ENCODE measurements around the gene ITIH1. TPM values are rescaled to one million over a fixed set of nuclear protein-coding genes. Genes with fewer than 3 reads are reported as not detected.

ITIH1 gene
- total and polyA plus RNA-seq, 9 of the 15 experiments (the other 6 are each of a cell fraction or from before 2014, with no cell fraction given): 0.31 TPM; not detected in 8

DNA sequence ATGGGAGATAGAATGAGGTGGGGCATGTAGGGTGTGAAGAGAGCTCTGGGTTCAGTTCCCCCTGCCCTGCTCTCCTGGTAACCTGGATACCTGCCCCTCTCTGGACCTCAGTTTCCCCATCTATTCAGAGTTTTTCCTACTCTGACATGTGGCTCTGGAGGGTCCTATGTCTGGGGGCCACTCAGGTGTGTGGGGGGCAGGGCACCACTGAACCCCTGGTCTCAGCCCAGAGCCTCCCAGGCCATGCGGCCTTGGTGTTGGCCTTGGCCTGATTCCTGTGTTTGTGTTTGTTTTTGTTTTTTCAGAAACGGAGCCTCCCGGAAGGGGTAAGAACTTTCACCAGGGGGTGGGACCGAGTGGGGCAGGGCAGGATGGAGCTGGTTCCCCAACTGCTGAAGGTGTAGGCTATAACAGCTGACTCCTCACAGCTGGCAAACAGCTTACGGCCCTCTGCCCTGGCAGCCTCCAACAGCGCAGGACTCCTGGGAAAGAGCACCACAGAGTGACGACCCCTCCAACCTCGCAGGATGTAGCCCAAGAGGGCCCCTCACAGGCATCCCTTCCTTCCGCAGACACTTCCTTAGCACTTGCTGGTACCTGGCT is 18.0 kb downstream of the ITIH1 start (continued):
- TF ChIP-seq, protein P1, sequence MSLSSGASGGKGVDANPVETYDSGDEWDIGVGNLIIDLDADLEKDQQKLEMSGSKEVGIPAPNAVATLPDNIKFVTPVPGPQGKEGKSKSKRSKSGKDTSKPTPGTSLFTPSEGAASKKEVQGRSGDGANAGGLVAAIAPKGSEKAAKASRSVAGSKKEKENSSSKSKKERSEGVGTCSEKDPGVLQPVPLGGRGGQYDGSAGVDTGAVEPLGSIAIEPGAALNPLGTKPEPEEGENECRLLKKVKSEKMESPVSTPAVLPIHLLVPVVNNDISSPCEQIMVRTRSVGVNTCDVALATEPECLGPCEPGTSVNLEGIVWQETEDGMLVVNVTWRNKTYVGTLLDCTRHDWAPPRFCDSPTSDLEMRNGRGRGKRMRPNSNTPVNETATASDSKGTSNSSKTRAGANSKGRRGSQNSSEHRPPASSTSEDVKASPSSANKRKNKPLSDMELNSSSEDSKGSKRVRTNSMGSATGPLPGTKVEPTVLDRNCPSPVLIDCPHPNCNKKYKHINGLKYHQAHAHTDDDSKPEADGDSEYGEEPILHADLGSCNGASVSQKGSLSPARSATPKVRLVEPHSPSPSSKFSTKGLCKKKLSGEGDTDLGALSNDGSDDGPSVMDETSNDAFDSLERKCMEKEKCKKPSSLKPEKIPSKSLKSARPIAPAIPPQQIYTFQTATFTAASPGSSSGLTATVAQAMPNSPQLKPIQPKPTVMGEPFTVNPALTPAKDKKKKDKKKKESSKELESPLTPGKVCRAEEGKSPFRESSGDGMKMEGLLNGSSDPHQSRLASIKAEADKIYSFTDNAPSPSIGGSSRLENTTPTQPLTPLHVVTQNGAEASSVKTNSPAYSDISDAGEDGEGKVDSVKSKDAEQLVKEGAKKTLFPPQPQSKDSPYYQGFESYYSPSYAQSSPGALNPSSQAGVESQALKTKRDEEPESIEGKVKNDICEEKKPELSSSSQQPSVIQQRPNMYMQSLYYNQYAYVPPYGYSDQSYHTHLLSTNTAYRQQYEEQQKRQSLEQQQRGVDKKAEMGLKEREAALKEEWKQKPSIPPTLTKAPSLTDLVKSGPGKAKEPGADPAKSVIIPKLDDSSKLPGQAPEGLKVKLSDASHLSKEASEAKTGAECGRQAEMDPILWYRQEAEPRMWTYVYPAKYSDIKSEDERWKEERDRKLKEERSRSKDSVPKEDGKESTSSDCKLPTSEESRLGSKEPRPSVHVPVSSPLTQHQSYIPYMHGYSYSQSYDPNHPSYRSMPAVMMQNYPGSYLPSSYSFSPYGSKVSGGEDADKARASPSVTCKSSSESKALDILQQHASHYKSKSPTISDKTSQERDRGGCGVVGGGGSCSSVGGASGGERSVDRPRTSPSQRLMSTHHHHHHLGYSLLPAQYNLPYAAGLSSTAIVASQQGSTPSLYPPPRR (CRISPR knock-in tag; IDR thresholded peaks at IDR 0.05; ENCODE audit: borderline replicate concordance): no peak
- TF ChIP-seq KLF1 (tag; IDR thresholded peaks at IDR 0.05) (no peak), TAF9B (IDR thresholded peaks at IDR 0.05; ENCODE audit: partially characterized antibody) (no peak)

DNA sequence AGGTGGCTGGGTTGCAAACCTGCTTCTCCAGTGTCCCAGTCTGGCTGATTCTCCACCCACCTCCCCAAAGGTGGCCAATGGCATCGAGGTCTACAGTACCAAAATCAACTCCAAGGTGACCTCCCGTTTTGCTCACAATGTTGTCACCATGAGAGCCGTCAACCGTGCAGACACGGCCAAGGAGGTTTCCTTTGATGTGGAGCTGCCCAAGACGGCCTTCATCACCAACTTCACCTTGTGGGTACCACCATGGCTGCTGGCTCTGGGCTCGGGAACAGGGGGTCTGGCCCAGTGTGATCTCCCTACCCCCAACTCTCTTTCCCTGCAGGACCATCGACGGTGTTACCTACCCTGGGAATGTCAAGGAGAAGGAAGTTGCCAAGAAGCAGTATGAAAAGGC is 19.0 kb downstream of the ITIH1 start:
- Histone ChIP-seq H3K27ac (ENCODE audit: extremely low read depth, low read depth, low read length) (no peak overlapping the region), H2AFZ (ENCODE audit: low read depth, low read length) (no peak overlapping the region), H3K4me1 (replicated peaks in 1 of 2; ENCODE audit: control insufficient read depth in 2 of 2, insufficient read depth in 2 of 2, low read length in 2 of 2) (peaks cover 0 to 15% of the 10 kb centered on the region in 2 experiments; a peak in 2 of 5 replicates), H3K4me3 (no peak overlapping the region), H3K79me2 (ENCODE audit: control insufficient read depth, insufficient read depth, low read length) (no peaks in the 10 kb centered on the region), H3K9me1 (ENCODE audit: control insufficient read depth, insufficient read depth, low read length) (no peaks in the 10 kb centered on the region), H3K9ac (ENCODE audit: insufficient read depth in 1 of 2, low read depth in 2 of 2, low read length in 2 of 2) (no peak overlapping the region), H3K4me2 (ENCODE audit: insufficient read depth, low read length) (no peak overlapping the region), H3K9me3 (replicated peaks; ENCODE audit: control insufficient read depth, insufficient read depth, low read depth, low read length) (no peaks in the 10 kb centered on the region), H3K27me3 (ENCODE audit: control insufficient read depth in 2 of 2, insufficient read depth in 2 of 2, low read length in 2 of 2) (peaks cover 0 to 19% of the 10 kb centered on the region in 2 experiments; a peak in 3 of 5 replicates), H3K36me3 (ENCODE audit: control insufficient read depth, insufficient read depth, low read length) (no peaks in the 10 kb centered on the region), H4K20me1 (replicated peaks; ENCODE audit: control insufficient read depth, insufficient read depth, low read length) (no peaks in the 10 kb centered on the region)
- no peak for ATAC-seq
- WGBS (ENCODE audit: insufficient coverage, low coverage, missing lambda C conversion rate): 12% methylated on average over 9 of the region's 9 CpGs
- in situ Hi-C loops (cut with MboI) (no loop called here), intact Hi-C loops (cut with micrococcal nuclease) (no loop called here)
- no peak for FAIRE-seq
- POLR2A ChIA-PET: interaction anchor here (0.6 kb wide), 1 partner anchor 15 kb away, joined by 3 read pairs; no protein-coding TSS in a partner anchor
- TF ChIP-seq ZNF311 (CRISPR knock-in tag; IDR thresholded peaks at IDR 0.05) (no peak), BRD4 (IDR thresholded peaks at IDR 0.05) (no peak), FOXP1 (CRISPR knock-in tag; IDR thresholded peaks at IDR 0.05) (no peak), ZNF764 (CRISPR knock-in tag; IDR thresholded peaks at IDR 0.05; ENCODE audit: low read depth) (no peak), HDAC6 (IDR thresholded peaks at IDR 0.05; ENCODE audit: low read depth, low read length) (no peak)
- TF ChIP-seq, protein P2, sequence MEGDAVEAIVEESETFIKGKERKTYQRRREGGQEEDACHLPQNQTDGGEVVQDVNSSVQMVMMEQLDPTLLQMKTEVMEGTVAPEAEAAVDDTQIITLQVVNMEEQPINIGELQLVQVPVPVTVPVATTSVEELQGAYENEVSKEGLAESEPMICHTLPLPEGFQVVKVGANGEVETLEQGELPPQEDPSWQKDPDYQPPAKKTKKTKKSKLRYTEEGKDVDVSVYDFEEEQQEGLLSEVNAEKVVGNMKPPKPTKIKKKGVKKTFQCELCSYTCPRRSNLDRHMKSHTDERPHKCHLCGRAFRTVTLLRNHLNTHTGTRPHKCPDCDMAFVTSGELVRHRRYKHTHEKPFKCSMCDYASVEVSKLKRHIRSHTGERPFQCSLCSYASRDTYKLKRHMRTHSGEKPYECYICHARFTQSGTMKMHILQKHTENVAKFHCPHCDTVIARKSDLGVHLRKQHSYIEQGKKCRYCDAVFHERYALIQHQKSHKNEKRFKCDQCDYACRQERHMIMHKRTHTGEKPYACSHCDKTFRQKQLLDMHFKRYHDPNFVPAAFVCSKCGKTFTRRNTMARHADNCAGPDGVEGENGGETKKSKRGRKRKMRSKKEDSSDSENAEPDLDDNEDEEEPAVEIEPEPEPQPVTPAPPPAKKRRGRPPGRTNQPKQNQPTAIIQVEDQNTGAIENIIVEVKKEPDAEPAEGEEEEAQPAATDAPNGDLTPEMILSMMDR (IDR thresholded peaks at IDR 0.05 in 2 of 3, conservative IDR thresholded peaks at IDR 0.05 in 1 of 3; ENCODE audit: insufficient read depth in 2 of 3, low read depth in 1 of 3, low read length in 3 of 3): no peak
- BruUV-seq (replicated peaks): no TSS peak
- DNase-seq (ENCODE audit: extremely low read depth in 1 of 4, low spot score in 3 of 4): no peak
- CTCF ChIA-PET (ENCODE audit: low intra/inter-chr PET ratio): no interaction called here
